Caco-2 (cell line): ENCODE data around the gene SCFD2. TPM values are rescaled to one million over a fixed set of nuclear protein-coding genes. Genes with fewer than 3 reads are reported as not detected.

ENCODE experiments used
- BruUV-seq: library from RNA; stranded (reverse); fragments of 400-500 nt; replicated peaks from 2 replicates; lab custom pipeline; 2021; lab: Mats Ljungman, UMichigan
- CTCF ChIA-PET: fragments of 300-600 bp; sonication (Branson Sonifier 250); formaldehyde crosslinking; loops from one replicate; lab custom pipeline; 2022; ENCODE audit warnings: antibody characterized with exemption; lab: Charles Lee
- POLR2A ChIA-PET: fragments of 300-600 bp; sonication (Branson Sonifier 250); formaldehyde crosslinking; loops from one replicate; lab custom pipeline; 2022; ENCODE audit warnings: antibody characterized with exemption; lab: Charles Lee
- DNase-seq, 2 experiments: peaks; one replicate each; pipeline versions ENCODE4 v3.0.0 to v3.0.0-alpha.2; 2020 to 2022
- H3K27me3 ChIP-seq: replicated peaks from 2 replicates; pipeline ENCODE4 v1.6.0; 2011; ENCODE audit warnings: low read length; ENCODE audit not compliant: control insufficient read depth, insufficient read depth
- H3K36me3 ChIP-seq: 2 replicates; pipeline ENCODE4 v1.5.1; 2011; ENCODE audit warnings: low read length; ENCODE audit not compliant: control insufficient read depth, insufficient read depth
- H3K4me1 ChIP-seq: fragments of 250-450 bp; sonication (Bioruptor Pico); 2 replicates; pipeline ENCODE4 v1.5.1; 2020; ENCODE audit warnings: mild to moderate bottlenecking
- H3K4me3 ChIP-seq: 2 replicates; pipeline ENCODE4 v1.5.1; 2011; ENCODE audit warnings: low read depth, mild to moderate bottlenecking, control low read depth, low read length
- H3K9me3 ChIP-seq: fragments of 250-450 bp; sonication (Bioruptor Pico); 2 replicates; pipeline ENCODE4 v1.5.1; 2020; ENCODE audit warnings: mild to moderate bottlenecking, moderate library complexity
- H3K27ac Mint-ChIP-seq: one replicate; pipeline ENCODE4 v1.8.0; 2022; ENCODE audit warnings: mixed read lengths; ENCODE audit not compliant: unreplicated experiment
- H3K27me3 Mint-ChIP-seq: one replicate; pipeline ENCODE4 v1.8.0; 2022; ENCODE audit warnings: mixed read lengths; ENCODE audit not compliant: insufficient read depth, unreplicated experiment
- H3K36me3 Mint-ChIP-seq: one replicate; pipeline ENCODE4 v1.8.0; 2022; ENCODE audit warnings: mild to moderate bottlenecking, mixed read lengths; ENCODE audit not compliant: insufficient read depth, unreplicated experiment
- H3K4me1 Mint-ChIP-seq: one replicate; pipeline ENCODE4 v1.8.0; 2022; ENCODE audit warnings: low read depth, mixed read lengths; ENCODE audit not compliant: unreplicated experiment
- H3K4me3 Mint-ChIP-seq: one replicate; pipeline ENCODE4 v1.8.0; 2022; ENCODE audit warnings: mild to moderate bottlenecking, moderate library complexity, mixed read lengths; ENCODE audit not compliant: unreplicated experiment
- H3K9me3 Mint-ChIP-seq: one replicate; pipeline ENCODE4 v1.8.0; 2022; ENCODE audit warnings: mixed read lengths; ENCODE audit not compliant: unreplicated experiment
- CTCF ChIP-seq, 2 experiments: fragments of 200-600 bp in 1 of 2; IDR thresholded peaks; 1 replicate in 1 of 2; 2 replicates in 1 of 2; pipeline versions ENCODE4 v1.5.1 to v1.8.0; 2011 to 2022; ENCODE audit warnings: antibody characterized with exemption in 1 of 2, control low read depth in 1 of 2, inconsistent platforms in 1 of 2, low read depth in 1 of 2, low read length in 1 of 2, mild to moderate bottlenecking in 1 of 2, moderate library complexity in 1 of 2; ENCODE audit not compliant: insufficient read depth in 1 of 2, severe bottlenecking in 1 of 2, unreplicated experiment in 1 of 2
- intact Hi-C: fragments of 100-400 bp; cut with micrococcal nuclease; formaldehyde crosslinking; loops from one replicate; pipeline ENCODE4 v1.10.0; 2022; ENCODE audit not compliant: unreplicated experiment
- total RNA-seq: library from RNA; stranded (reverse); gene quantifications from 2 replicates; pipeline ENCODE4 v1.2.3, GENCODE V29; 2022

SCFD2 gene
- total RNA-seq, 1 experiment from 2014 or later: 12.2 TPM

- POLR2A ChIA-PET: no interaction called here
- H3K4me1 Mint-ChIP-seq: peaks cover 18% of the 10 kb centered on the region
- CTCF ChIA-PET: no interaction called here
- no peaks in the 10 kb centered on the region for H3K9me3 Mint-ChIP-seq
- H3K4me1 ChIP-seq: peaks cover 15% of the 10 kb centered on the region
- DNase-seq: no peak
- H3K27me3 ChIP-seq: no peaks in the 10 kb centered on the region
- no peak for TF ChIP-seq CTCF (IDR thresholded peaks at IDR 0.05; ENCODE audit: insufficient read depth in 1 of 2, low read depth in 1 of 2, low read length in 1 of 2, severe bottlenecking in 1 of 2, unreplicated experiment in 1 of 2)
- intact Hi-C loops: loop anchor here (10.0 kb wide), 1 partner anchor 85 kb away; the partner anchor contains the start of gene RASL11B
- no peaks in the 10 kb centered on the region for H3K36me3 ChIP-seq
- H3K9me3 ChIP-seq: no peaks in the 10 kb centered on the region
- H3K27ac Mint-ChIP-seq: no peak overlapping the region
- H3K4me3 ChIP-seq: no peak overlapping the region
- peak overlapping the region; percentile 14 for H3K4me3 Mint-ChIP-seq
- H3K27me3 Mint-ChIP-seq: no peaks in the 10 kb centered on the region
- no TSS peak for BruUV-seq
- no peaks in the 10 kb centered on the region for H3K36me3 Mint-ChIP-seq
These were observed 415.6 kb downstream of the SCFD2 start for GRCh38 chr4:52950226-52950625.

GRCh38 chr4:52949336-52949735 is 416.5 kb downstream of the SCFD2 start:
- Mint-ChIP-seq H3K27ac (no peak overlapping the region), H3K4me1 (peaks cover 9% of the 10 kb centered on the region), H3K27me3 (no peaks in the 10 kb centered on the region), H3K9me3 (no peaks in the 10 kb centered on the region), H3K36me3 (no peaks in the 10 kb centered on the region), H3K4me3 (no peak overlapping the region)
- Histone ChIP-seq H3K4me3 (no peak overlapping the region), H3K27me3 (no peaks in the 10 kb centered on the region), H3K36me3 (no peaks in the 10 kb centered on the region), H3K4me1 (peaks cover 8% of the 10 kb centered on the region), H3K9me3 (no peaks in the 10 kb centered on the region)
- intact Hi-C loops: no loop called here
- CTCF ChIA-PET: no interaction called here
- no TSS peak for BruUV-seq
- no peak for TF ChIP-seq CTCF (IDR thresholded peaks at IDR 0.05; ENCODE audit: insufficient read depth in 1 of 2, low read depth in 1 of 2, low read length in 1 of 2, severe bottlenecking in 1 of 2, unreplicated experiment in 1 of 2)
- POLR2A ChIA-PET: no interaction called here
- no peak for DNase-seq

- ChIA-PET POLR2A (interaction anchor here (0.7 kb wide), 1 partner anchor 193 kb away, joined by 11 read pairs; no protein-coding TSS in a partner anchor), CTCF (no interaction called here)
- H3K27me3 Mint-ChIP-seq: no peaks in the 10 kb centered on the region
- Histone ChIP-seq H3K27me3 (no peaks in the 10 kb centered on the region), H3K4me1 (peaks cover 3% of the 10 kb centered on the region), H3K36me3 (no peaks in the 10 kb centered on the region), H3K9me3 (no peaks in the 10 kb centered on the region), H3K4me3 (no peak overlapping the region)
- no peaks in the 10 kb centered on the region for H3K36me3 Mint-ChIP-seq
- no peak for DNase-seq
- no peak overlapping the region for H3K27ac Mint-ChIP-seq
- no peak for TF ChIP-seq CTCF (IDR thresholded peaks at IDR 0.05; ENCODE audit: insufficient read depth in 1 of 2, low read depth in 1 of 2, low read length in 1 of 2, severe bottlenecking in 1 of 2, unreplicated experiment in 1 of 2)
- H3K9me3 Mint-ChIP-seq: no peaks in the 10 kb centered on the region
- intact Hi-C loops: no loop called here
- no TSS peak for BruUV-seq
- peaks cover 6% of the 10 kb centered on the region for H3K4me1 Mint-ChIP-seq
- no peak overlapping the region for H3K4me3 Mint-ChIP-seq
These were observed 417.8 kb downstream of the SCFD2 start for GRCh38 chr4:52948057-52948423.
